GM19238 (cell line): ENCODE measurements around the gene PHAF1.

Experiments
- DNase-seq: peaks from one replicate; pipeline ENCODE4 v3.0.0; 2011; ENCODE audit warnings: low spot score; ENCODE audit not compliant: insufficient read length

Gene PHAF1

GRCh38 chr16:67162506-67163163, 52.9 kb downstream of the PHAF1 start:
- DNase-seq: no peak

DNA sequence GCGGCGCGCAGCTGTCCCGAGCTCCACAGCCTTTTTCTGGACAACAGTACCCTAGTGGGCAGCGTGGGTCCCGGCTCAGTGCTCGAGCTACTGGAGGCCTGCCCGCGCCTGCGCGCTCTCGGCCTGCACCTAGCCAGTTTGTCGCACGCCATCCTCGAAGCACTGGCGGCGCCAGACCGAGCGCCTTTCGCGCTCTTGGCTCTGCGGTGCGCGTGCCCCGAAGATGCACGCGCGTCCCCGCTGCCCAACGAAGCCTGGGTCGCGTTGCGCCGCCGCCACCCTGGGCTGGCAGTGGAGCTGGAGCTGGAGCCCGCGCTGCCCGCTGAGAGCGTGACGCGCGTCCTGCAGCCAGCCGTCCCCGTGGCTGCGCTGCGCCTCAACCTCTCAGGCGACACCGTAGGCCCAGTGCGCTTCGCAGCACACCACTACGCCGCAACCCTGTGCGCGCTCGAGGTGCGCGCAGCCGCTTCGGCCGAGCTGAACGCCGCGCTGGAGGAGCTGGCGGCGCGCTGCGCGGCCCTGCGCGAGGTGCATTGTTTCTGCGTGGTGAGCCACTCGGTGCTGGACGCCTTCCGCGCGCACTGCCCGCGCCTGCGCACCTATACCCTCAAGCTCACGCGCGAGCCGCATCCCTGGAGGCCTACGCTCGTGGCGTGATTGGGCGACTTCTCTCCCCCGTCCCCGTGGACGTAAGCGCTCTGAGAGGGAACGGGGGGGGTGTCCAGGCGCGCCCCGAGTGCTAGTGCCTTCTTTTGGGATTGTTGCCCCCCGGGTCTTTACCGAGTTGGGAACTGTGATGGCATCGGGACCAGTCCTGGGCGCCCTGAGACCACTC, 53.6 kb downstream of the PHAF1 start:
- DNase-seq: no peak

- no peak for DNase-seq
Observed at GRCh38 chr16:67163999-67164558, 54.3 kb downstream of the PHAF1 start.

- DNase-seq: no peak
Observed at GRCh38 chr16:67164599-67165061, 54.9 kb downstream of the PHAF1 start, which contains the start of gene HSF4. TSS of gene HSF4 (plus strand) at chr16:67164745. CDS start at chr16:67164812, 67 bp downstream.

GRCh38 chr16:67165121-67166078, 55.7 kb downstream of the PHAF1 start:
- DNase-seq: no peak

GRCh38 chr16:67166110-67166547, 56.4 kb downstream of the PHAF1 start:
- DNase-seq: no peak

- no peak for DNase-seq
Observed at GRCh38 chr16:67166598-67167168, 56.9 kb downstream of the PHAF1 start.

DNA sequence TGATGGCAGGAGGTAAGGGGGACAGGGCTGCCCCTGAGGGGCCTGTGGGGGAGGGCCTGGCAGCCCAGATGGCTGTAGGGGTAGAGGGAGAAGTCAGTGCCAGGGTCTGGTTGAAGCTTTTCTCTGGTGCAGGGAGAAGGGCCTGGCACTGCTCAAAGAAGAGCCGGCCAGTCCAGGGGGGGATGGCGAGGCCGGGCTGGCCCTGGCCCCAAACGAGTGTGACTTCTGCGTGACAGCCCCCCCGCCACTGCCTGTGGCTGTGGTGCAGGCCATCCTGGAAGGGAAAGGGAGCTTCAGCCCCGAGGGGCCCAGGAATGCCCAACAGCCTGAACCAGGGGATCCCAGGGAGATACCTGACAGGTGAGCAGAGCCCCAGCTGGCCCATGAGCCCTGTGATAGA, 57.8 kb downstream of the PHAF1 start:
- no peak for DNase-seq

DNA sequence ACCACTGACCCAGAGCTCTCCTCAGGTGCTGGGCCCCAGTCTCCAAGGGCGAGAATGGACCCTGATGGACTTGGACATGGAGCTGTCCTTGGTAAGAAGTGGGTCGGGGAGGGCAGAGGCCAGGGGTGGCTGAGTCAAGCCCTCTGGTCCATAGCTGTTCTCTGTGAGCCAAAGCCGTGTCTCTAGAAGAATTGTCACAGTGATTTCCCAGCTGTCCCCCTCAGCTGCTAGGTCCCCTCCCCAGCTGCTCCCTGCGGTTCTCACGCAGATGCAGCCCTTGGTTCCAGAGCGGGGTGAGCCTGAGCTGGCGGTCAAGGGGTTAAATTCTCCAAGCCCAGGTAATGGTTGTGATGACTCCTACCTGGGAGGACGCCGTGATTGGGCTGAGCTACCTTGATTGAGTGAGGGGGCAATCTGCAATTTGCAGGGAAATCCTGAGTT, 59.3 kb downstream of the PHAF1 start:
- no peak for DNase-seq

DNA sequence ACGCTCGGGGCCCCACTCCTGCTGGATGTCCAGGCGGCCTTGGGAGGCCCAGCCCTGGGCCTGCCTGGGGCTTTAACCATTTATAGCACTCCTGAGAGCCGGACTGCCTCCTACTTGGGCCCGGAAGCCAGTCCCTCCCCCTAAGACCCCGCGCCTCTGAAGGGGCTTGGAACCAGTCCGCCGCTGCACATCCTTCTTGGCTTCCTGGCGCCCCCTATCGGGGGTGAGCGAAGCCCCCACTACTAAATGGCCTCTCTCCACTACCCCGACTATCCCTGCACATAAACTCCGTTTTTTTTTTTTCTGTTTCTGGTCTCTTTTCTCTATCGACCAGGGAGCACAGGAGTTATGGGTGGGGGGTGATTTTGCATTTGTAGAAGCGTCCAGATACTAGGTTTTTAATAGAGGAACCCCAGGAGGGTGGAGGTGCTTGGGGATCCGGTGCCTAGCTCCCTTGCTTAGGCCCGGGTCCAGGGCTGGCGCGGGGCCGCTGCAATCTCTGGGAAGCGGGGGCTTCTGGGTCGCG, 60.0 kb downstream of the PHAF1 start:
- no peak for DNase-seq

- DNase-seq: peak; percentile 66
Observed at GRCh38 chr16:67170168-67170948, 60.6 kb downstream of the PHAF1 start, which contains the start of gene NOL3. TSS of gene NOL3 (plus strand) at chr16:67170538.

GRCh38 chr16:67170949-67171649, 61.4 kb downstream of the PHAF1 start:
- DNase-seq: no peak

DNA sequence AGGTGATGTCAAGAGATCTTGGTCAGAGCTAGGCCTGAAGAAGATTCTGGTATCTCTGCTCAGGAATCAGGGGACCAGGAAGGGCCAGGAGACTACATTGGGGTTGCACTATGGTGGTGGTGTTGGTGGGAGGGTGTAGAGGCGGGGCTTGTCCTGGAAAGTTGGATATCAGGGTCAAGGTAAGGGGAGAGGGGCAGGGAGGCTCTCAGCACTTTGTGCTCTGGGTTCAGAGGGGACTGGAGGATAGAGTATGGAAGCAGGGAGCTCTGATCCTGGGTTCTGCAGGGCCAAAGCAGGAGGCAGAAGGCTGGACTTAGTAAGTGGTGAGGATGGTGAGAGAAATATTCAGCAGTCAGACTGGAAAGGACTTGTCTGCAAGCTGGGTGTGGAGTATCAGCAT, 63.6 kb downstream of the PHAF1 start:
- DNase-seq: no peak

DNA sequence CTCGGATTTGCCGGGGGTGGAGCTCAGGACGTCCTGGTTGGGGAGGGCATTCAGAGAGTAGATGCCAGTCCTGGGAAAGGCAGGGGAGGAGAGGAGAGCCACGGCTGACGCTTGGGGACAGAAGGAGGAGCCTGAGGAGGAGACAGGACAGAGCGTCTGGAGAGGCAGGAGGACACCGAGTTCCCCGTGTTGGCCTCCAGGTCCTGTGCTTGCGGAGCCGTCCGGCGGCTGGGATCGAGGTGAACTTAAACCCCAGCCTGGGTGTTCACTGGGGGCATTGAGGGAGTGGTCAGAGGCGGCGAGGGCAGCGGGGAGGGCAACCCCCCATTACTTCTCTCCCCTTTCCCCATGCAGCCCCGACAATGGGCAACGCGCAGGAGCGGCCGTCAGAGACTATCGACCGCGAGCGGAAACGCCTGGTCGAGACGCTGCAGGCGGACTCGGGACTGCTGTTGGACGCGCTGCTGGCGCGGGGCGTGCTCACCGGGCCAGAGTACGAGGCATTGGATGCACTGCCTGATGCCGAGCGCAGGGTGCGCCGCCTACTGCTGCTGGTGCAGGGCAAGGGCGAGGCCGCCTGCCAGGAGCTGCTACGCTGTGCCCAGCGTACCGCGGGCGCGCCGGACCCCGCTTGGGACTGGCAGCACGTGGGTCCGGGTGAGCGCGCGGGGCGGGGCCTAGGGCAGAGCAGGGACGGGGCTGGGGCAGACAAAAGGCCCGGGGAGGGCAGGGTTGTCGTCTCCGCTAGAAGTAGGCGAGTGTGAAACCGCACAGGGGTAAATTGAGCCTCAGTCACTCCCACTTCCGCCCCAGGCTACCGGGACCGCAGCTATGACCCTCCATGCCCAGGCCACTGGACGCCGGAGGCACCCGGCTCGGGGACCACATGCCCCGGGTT, 64.3 kb downstream of the PHAF1 start:
- DNase-seq: peak; percentile 76

DNA sequence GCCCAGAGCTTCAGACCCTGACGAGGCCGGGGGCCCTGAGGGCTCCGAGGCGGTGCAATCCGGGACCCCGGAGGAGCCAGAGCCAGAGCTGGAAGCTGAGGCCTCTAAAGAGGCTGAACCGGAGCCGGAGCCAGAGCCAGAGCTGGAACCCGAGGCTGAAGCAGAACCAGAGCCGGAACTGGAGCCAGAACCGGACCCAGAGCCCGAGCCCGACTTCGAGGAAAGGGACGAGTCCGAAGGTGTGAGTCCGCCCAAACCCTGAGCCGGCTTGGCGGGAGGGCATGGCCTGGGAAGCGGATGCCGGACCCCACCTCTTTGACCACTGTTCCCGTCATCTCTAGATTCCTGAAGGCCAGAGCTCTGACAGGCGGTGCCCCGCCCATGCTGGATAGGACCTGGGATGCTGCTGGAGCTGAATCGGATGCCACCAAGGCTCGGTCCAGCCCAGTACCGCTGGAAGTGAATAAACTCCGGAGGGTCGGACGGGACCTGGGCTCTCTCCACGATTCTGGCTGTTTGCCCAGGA, 65.0 kb downstream of the PHAF1 start:
- DNase-seq: no peak

- DNase-seq: no peak
Observed at GRCh38 chr16:67176662-67177061, 66.9 kb downstream of the PHAF1 start.
